Measurements from ENCODE around the gene ERC2. TPM values are rescaled to one million over a fixed set of nuclear protein-coding genes. Genes with fewer than 3 reads are reported as not detected.

Gene ERC2
- polyA plus RNA-seq, 3 donors = not detected

DNA sequence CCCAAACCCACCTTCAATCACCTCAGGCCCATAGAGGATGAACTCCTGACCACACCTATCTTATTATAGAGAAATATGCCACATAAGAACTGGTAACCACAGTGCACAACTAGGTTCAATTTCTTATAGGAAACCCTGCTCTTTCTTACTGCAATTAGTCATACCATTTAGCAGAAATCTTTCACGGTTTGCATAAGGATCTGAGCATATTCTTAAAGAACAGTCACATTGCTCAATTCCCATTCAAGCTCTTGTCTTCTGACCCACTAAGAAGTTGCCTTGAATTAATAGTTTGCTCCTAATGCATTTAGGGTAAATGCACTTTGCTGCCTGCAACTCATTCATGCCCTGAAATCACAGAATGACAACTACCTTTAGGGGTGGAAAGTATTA, 9.2 kb downstream of the ERC2 start:
- Mint-ChIP-seq H3K36me3 (no peaks in the 10 kb centered on the region), H3K27me3 (ENCODE audit: low read depth in 3 of 3) (peaks cover 11 to 12% (median 12%) of the 10 kb centered on the region in 3 donors), H3K27ac (no peak overlapping the region), H3K9me3 (no peaks in the 10 kb centered on the region), H3K4me3 (no peak overlapping the region), H3K4me1 (no peaks in the 10 kb centered on the region)
- Histone ChIP-seq H3K79me2 (ENCODE audit: insufficient read depth, low read length) (no peaks in the 10 kb centered on the region), H3K9me3 (replicated peaks in 1 of 2; ENCODE audit: control insufficient read depth in 1 of 2, insufficient read depth in 1 of 2, low read length in 2 of 2) (no peaks in the 10 kb centered on the region), H4K20me1 (ENCODE audit: insufficient read depth, low read length) (no peaks in the 10 kb centered on the region), H3K4me3 (replicated peaks in 1 of 3; ENCODE audit: low read depth in 2 of 3, low read length in 3 of 3) (no peak overlapping the region), H3K9ac (ENCODE audit: insufficient read depth, low read length, poor library complexity, severe bottlenecking) (no peak overlapping the region), H2AFZ (ENCODE audit: insufficient read depth, low read depth, low read length, poor library complexity, severe bottlenecking) (no peak overlapping the region), H3K27me3 (ENCODE audit: control insufficient read depth in 2 of 2, insufficient read depth in 2 of 2, low read length in 2 of 2) (peaks cover 0 to 2% of the 10 kb centered on the region in 2 donors), H3K27ac (ENCODE audit: low read depth in 1 of 2, low read length in 2 of 2) (no peak overlapping the region), H3K4me1 (ENCODE audit: control insufficient read depth in 1 of 2, insufficient read depth in 2 of 2, low read length in 2 of 2) (no peaks in the 10 kb centered on the region), H3K36me3 (replicated peaks in 1 of 2; ENCODE audit: control insufficient read depth in 1 of 2, insufficient read depth in 2 of 2, low read length in 2 of 2) (no peaks in the 10 kb centered on the region), H3K4me2 (replicated peaks; ENCODE audit: extremely low read depth, low read length, poor library complexity, severe bottlenecking) (no peak overlapping the region)
- DNase-seq = no peak
- no CpG with 5 or more reads among the region's 1 CpG for WGBS (ENCODE audit: insufficient coverage)
- intact Hi-C loops (cut with micrococcal nuclease) = no loop called here
- no peak for TF ChIP-seq CTCF (IDR thresholded peaks at IDR 0.05)

DNA sequence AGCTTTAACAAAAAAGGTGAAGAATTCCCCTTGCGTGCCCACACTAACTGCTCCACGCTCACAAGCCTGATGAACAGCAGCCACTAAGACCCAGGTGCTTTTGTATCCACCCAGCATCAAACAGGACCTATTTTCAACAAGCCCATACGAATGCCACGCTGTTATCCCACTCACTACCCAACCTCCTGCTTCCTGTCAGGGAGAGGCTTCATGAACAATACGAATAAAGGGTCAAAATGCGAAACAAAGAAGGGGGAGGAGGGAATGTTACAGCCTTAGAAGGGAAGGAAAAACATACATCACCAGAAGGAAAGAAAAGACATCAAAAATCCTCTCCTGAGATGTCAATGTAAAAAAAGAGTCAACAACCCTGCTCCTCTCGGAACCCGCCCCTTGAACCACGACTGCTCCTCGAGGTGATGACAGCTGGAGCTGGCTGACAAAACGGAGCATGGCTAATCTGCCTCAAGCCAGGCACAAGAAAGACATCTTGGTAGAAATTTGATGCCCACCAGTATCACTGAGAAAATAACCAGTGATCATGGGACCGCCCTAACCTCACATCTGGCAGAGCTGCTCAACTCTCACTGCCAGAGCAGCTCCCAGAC, 9.7 kb downstream of the ERC2 start:
- 91% methylated on average over 5 of the region's 12 CpGs for WGBS (ENCODE audit: insufficient coverage)
- intact Hi-C loops (cut with micrococcal nuclease) = no loop called here
- peaks cover 0 to under 1% of the 10 kb centered on the region in 2 donors for H3K27me3 ChIP-seq (ENCODE audit: control insufficient read depth in 2 of 2, insufficient read depth in 2 of 2, low read length in 2 of 2)
- no peak for DNase-seq
- no peaks in the 10 kb centered on the region for H3K9me3 ChIP-seq (replicated peaks in 1 of 2; ENCODE audit: control insufficient read depth in 1 of 2, insufficient read depth in 1 of 2, low read length in 2 of 2)
- no peak overlapping the region for H3K4me3 ChIP-seq (replicated peaks in 1 of 3; ENCODE audit: low read depth in 2 of 3, low read length in 3 of 3)
- no peaks in the 10 kb centered on the region for H3K79me2 ChIP-seq (ENCODE audit: insufficient read depth, low read length)
- Mint-ChIP-seq H3K27me3 (ENCODE audit: low read depth in 3 of 3) (peaks cover 8 to 12% (median 11%) of the 10 kb centered on the region in 3 donors), H3K27ac (no peak overlapping the region), H3K4me1 (no peaks in the 10 kb centered on the region), H3K36me3 (no peaks in the 10 kb centered on the region), H3K4me3 (no peak overlapping the region), H3K9me3 (no peaks in the 10 kb centered on the region)
- H2AFZ ChIP-seq (ENCODE audit: insufficient read depth, low read depth, low read length, poor library complexity, severe bottlenecking) = no peak overlapping the region
- H3K4me2 ChIP-seq (replicated peaks; ENCODE audit: extremely low read depth, low read length, poor library complexity, severe bottlenecking) = no peak overlapping the region
- no peak overlapping the region for H3K27ac ChIP-seq (ENCODE audit: low read depth in 1 of 2, low read length in 2 of 2)
- no peaks in the 10 kb centered on the region for H4K20me1 ChIP-seq (ENCODE audit: insufficient read depth, low read length)
- H3K9ac ChIP-seq (ENCODE audit: insufficient read depth, low read length, poor library complexity, severe bottlenecking) = no peak overlapping the region
- H3K36me3 ChIP-seq (replicated peaks in 1 of 2; ENCODE audit: control insufficient read depth in 1 of 2, insufficient read depth in 2 of 2, low read length in 2 of 2) = no peaks in the 10 kb centered on the region
- H3K4me1 ChIP-seq (ENCODE audit: control insufficient read depth in 1 of 2, insufficient read depth in 2 of 2, low read length in 2 of 2) = no peaks in the 10 kb centered on the region
- no peak for TF ChIP-seq CTCF (IDR thresholded peaks at IDR 0.05)

Measured in CD14-positive monocyte (primary cell).